SU-DHL-6 (cell line): Measurements from ENCODE around the gene CCDC39.

ENCODE experiments used
- H2AFZ ChIP-seq: fragments of 200-600 bp; sonication (generic); 2 replicates; pipeline ENCODE4 v1.6.1; 2014; ENCODE audit warnings: low read depth, mild to moderate bottlenecking, moderate library complexity, mixed read lengths, antibody characterized with exemption, low read length; ENCODE audit not compliant: severe bottlenecking
- H3F3A ChIP-seq: fragments of 200-600 bp; shearing (Covaris generic); 2 replicates; pipeline ENCODE4 v1.6.0; 2016; ENCODE audit warnings: antibody characterized with exemption, mild to moderate bottlenecking; ENCODE audit not compliant: insufficient read depth
- H3K27ac ChIP-seq: fragments of 200-600 bp; sonication (generic); 2 replicates; pipeline ENCODE4 v1.5.1; 2016; ENCODE audit warnings: low read depth, mild to moderate bottlenecking, low read length, moderate library complexity, mixed read lengths
- H3K27me3 ChIP-seq: fragments of 200-600 bp; sonication (generic), shearing (Covaris generic); 2 replicates; pipeline ENCODE4 v1.6.0; 2014; ENCODE audit warnings: mild to moderate bottlenecking, low read length
- H3K36me3 ChIP-seq: fragments of 200-600 bp; sonication (generic); 2 replicates; pipeline ENCODE4 v1.6.1; 2014; ENCODE audit warnings: mild to moderate bottlenecking, low read length, mixed read lengths
- H3K4me2 ChIP-seq: fragments of 300-600, 200-600 bp; shearing (Covaris generic), sonication (generic); 2 replicates; pipeline ENCODE4 v1.6.0; 2014; ENCODE audit warnings: low read length, low read depth, mild to moderate bottlenecking; ENCODE audit not compliant: poor library complexity, severe bottlenecking
- H3K4me3 ChIP-seq: fragments of 200-600 bp; sonication (generic); 2 replicates; pipeline ENCODE4 v1.5.1; 2014; ENCODE audit warnings: antibody characterized with exemption, low read length, mild to moderate bottlenecking, mixed read lengths; ENCODE audit not compliant: insufficient read depth, poor library complexity, severe bottlenecking
- H3K79me2 ChIP-seq: fragments of 200-600 bp; sonication (generic); 2 replicates; pipeline ENCODE4 v1.6.1; 2014; ENCODE audit warnings: mild to moderate bottlenecking, low read length, moderate library complexity; ENCODE audit not compliant: insufficient read depth
- H3K9ac ChIP-seq: fragments of 200-600 bp; sonication (generic); 2 replicates; pipeline ENCODE4 v1.7.0; 2014; ENCODE audit warnings: mild to moderate bottlenecking, low read length
- H3K9me2 ChIP-seq: fragments of 200-600 bp; sonication (generic); replicated peaks from 2 replicates; pipeline ENCODE4 v1.6.1; 2014; ENCODE audit warnings: low read length; ENCODE audit not compliant: insufficient read depth
- H3K9me3 ChIP-seq: fragments of 200-600 bp; sonication (generic); 2 replicates; pipeline ENCODE4 v1.6.1; 2014; ENCODE audit warnings: low read length, mixed read lengths; ENCODE audit not compliant: insufficient read depth
- H4K20me1 ChIP-seq: fragments of 200-600 bp; sonication (generic); 2 replicates; pipeline ENCODE4 v1.6.1; 2014; ENCODE audit warnings: low read depth, mild to moderate bottlenecking, antibody characterized with exemption, low read length, moderate library complexity, mixed read lengths
- EZH2phosphoT487 ChIP-seq: fragments of 200-600 bp; sonication (generic), shearing (Covaris generic); conservative IDR thresholded peaks from 2 replicates; pipeline ENCODE4 v1.6.1; 2018; ENCODE audit warnings: mild to moderate bottlenecking, antibody characterized with exemption, low read length, moderate library complexity, mixed read lengths
- TF ChIP-seq, protein P1 (sequence below): fragments of 200-600 bp; sonication (generic); IDR thresholded peaks from one replicate; pipeline ENCODE4 v1.5.1; 2017; ENCODE audit warnings: antibody characterized with exemption, mild to moderate bottlenecking, low read length, moderate library complexity; ENCODE audit not compliant: insufficient read depth, poor library complexity, severe bottlenecking

Gene CCDC39

DNA sequence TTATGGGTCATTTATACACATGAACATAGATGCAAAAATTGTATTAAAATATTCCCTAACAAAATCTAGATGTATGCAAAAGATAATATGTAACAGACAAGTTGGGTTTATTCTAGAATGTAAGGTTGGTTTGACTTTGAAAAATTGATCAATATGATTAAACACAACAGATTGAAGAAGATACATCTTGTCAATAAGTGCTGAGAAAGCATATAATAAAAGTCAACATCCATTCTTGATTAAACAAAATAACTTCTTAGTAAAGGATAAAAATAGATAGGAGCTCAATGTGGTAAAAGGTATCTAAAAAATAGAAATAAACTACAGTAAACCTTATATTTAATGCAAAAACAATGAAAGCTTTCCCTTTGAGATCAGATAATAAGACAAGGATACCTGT lies 38.3 kb downstream of the CCDC39 start:
- Histone ChIP-seq H3K4me3 (no peak overlapping the region), H2AFZ (no peak overlapping the region)

DNA sequence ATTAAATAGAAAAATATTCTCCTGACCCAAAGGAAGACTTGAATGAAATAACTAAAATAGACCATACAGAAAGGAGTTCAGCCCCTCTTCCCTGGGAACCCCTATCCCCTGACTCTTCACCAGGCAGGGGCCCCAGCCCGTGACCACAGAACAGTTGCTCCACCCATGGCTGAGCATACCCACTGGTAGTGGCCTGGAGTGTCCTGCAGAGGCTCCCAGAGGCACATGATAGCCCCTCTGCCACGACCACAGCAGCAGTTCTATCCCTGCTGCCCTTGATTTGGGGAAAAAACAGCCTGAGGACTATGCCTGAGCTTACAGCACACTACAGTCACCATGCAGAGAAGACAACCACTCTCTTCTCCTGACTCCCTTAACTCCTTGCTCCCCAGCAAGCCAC lies 45.6 kb downstream of the CCDC39 start:
- no peak for TF ChIP-seq EZH2phosphoT487
- TF ChIP-seq, protein P1, sequence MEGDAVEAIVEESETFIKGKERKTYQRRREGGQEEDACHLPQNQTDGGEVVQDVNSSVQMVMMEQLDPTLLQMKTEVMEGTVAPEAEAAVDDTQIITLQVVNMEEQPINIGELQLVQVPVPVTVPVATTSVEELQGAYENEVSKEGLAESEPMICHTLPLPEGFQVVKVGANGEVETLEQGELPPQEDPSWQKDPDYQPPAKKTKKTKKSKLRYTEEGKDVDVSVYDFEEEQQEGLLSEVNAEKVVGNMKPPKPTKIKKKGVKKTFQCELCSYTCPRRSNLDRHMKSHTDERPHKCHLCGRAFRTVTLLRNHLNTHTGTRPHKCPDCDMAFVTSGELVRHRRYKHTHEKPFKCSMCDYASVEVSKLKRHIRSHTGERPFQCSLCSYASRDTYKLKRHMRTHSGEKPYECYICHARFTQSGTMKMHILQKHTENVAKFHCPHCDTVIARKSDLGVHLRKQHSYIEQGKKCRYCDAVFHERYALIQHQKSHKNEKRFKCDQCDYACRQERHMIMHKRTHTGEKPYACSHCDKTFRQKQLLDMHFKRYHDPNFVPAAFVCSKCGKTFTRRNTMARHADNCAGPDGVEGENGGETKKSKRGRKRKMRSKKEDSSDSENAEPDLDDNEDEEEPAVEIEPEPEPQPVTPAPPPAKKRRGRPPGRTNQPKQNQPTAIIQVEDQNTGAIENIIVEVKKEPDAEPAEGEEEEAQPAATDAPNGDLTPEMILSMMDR: no peak
- Histone ChIP-seq H3K36me3 (no peaks in the 10 kb centered on the region), H4K20me1 (no peaks in the 10 kb centered on the region), H2AFZ (no peak overlapping the region), H3F3A (no peaks in the 10 kb centered on the region), H3K4me3 (no peak overlapping the region), H3K27ac (no peak overlapping the region), H3K79me2 (no peaks in the 10 kb centered on the region), H3K9me2 (no peaks in the 10 kb centered on the region), H3K27me3 (no peaks in the 10 kb centered on the region), H3K9me3 (no peaks in the 10 kb centered on the region), H3K9ac (no peak overlapping the region), H3K4me2 (no peak overlapping the region)

More for the DNA sequence above, 38.3 kb downstream of the CCDC39 start:
- Histone ChIP-seq H3K27ac (no peak overlapping the region), H3K27me3 (no peaks in the 10 kb centered on the region), H3K9me2 (no peaks in the 10 kb centered on the region), H3K9me3 (no peaks in the 10 kb centered on the region), H3K9ac (no peak overlapping the region), H3K36me3 (no peaks in the 10 kb centered on the region), H3F3A (no peaks in the 10 kb centered on the region), H4K20me1 (no peaks in the 10 kb centered on the region), H3K4me2 (no peak overlapping the region), H3K79me2 (no peaks in the 10 kb centered on the region)
- TF ChIP-seq EZH2phosphoT487: no peak
- TF ChIP-seq, protein P1: no peak

GRCh38 chr3:180631317-180631716 lies 48.0 kb downstream of the CCDC39 start:
- no peak overlapping the region for H2AFZ ChIP-seq
- H3K36me3 ChIP-seq: no peaks in the 10 kb centered on the region
- TF ChIP-seq EZH2phosphoT487: no peak
- TF ChIP-seq, protein P1: no peak
- H3K79me2 ChIP-seq: no peaks in the 10 kb centered on the region
- no peaks in the 10 kb centered on the region for H3K27me3 ChIP-seq
- H3K9ac ChIP-seq: no peak overlapping the region
- no peak overlapping the region for H3K27ac ChIP-seq
- H3K4me3 ChIP-seq: no peak overlapping the region
- no peaks in the 10 kb centered on the region for H3K9me2 ChIP-seq
- no peaks in the 10 kb centered on the region for H3K9me3 ChIP-seq
- no peaks in the 10 kb centered on the region for H4K20me1 ChIP-seq
- no peak overlapping the region for H3K4me2 ChIP-seq
- H3F3A ChIP-seq: no peaks in the 10 kb centered on the region
